ENCODE results near the gene LRRC1.
"Not testable (repeated sequence)": the region's sequence is repeated elsewhere in the genome, so short reads cannot be mapped to it uniquely, and the experiment has no call there.

The LRRC1 gene

GRCh38 chr6:53799340-53799739, 4.5 kb downstream of the LRRC1 start:
- no peak overlapping the region for H3K27ac ChIP-seq (ENCODE audit: insufficient read depth, low read length, poor library complexity, severe bottlenecking)
- no peak overlapping the region for H3K4me3 ChIP-seq (ENCODE audit: insufficient read depth, low read depth, low read length, poor library complexity, severe bottlenecking)
- H3K9me3 ChIP-seq (ENCODE audit: control insufficient read depth, low read length): no peaks in the 10 kb centered on the region
- H3K36me3 ChIP-seq (ENCODE audit: control insufficient read depth, insufficient read depth, low read length): no peaks in the 10 kb centered on the region
- H3K4me1 ChIP-seq (ENCODE audit: control insufficient read depth, insufficient read depth, low read length, poor library complexity, severe bottlenecking): peaks cover 6% of the 10 kb centered on the region
- no peaks in the 10 kb centered on the region for H3K27me3 ChIP-seq (replicated peaks; ENCODE audit: control insufficient read depth, insufficient read depth, low read length, poor library complexity, severe bottlenecking)
- no peak for DNase-seq

- no peak for DNase-seq
These were observed 6.2 kb downstream of the LRRC1 start for GRCh38 chr6:53801022-53801421.

GRCh38 chr6:53802582-53802981, 7.8 kb downstream of the LRRC1 start:
- H3K4me1 ChIP-seq (ENCODE audit: control insufficient read depth, insufficient read depth, low read length, poor library complexity, severe bottlenecking): no peaks in the 10 kb centered on the region
- H3K36me3 ChIP-seq (ENCODE audit: control insufficient read depth, insufficient read depth, low read length): no peaks in the 10 kb centered on the region
- no peak overlapping the region for H3K27ac ChIP-seq (ENCODE audit: insufficient read depth, low read length, poor library complexity, severe bottlenecking)
- H3K4me3 ChIP-seq (ENCODE audit: insufficient read depth, low read depth, low read length, poor library complexity, severe bottlenecking): no peak overlapping the region
- DNase-seq: no peak
- H3K9me3 ChIP-seq (ENCODE audit: control insufficient read depth, low read length): no peaks in the 10 kb centered on the region
- no peaks in the 10 kb centered on the region for H3K27me3 ChIP-seq (replicated peaks; ENCODE audit: control insufficient read depth, insufficient read depth, low read length, poor library complexity, severe bottlenecking)

More at GRCh38 chr6:53801022-53801421, 6.2 kb downstream of the LRRC1 start:
- H3K36me3 ChIP-seq (ENCODE audit: control insufficient read depth, insufficient read depth, low read length): no peaks in the 10 kb centered on the region
- H3K4me3 ChIP-seq (ENCODE audit: insufficient read depth, low read depth, low read length, poor library complexity, severe bottlenecking): no peak overlapping the region
- no peak overlapping the region for H3K27ac ChIP-seq (ENCODE audit: insufficient read depth, low read length, poor library complexity, severe bottlenecking)
- H3K4me1 ChIP-seq (ENCODE audit: control insufficient read depth, insufficient read depth, low read length, poor library complexity, severe bottlenecking): no peaks in the 10 kb centered on the region
- no peaks in the 10 kb centered on the region for H3K9me3 ChIP-seq (ENCODE audit: control insufficient read depth, low read length)
- H3K27me3 ChIP-seq (replicated peaks; ENCODE audit: control insufficient read depth, insufficient read depth, low read length, poor library complexity, severe bottlenecking): no peaks in the 10 kb centered on the region

- Histone ChIP-seq H3K27me3 (replicated peaks; ENCODE audit: control insufficient read depth, insufficient read depth, low read length, poor library complexity, severe bottlenecking) (no peaks in the 10 kb centered on the region), H3K4me3 (ENCODE audit: insufficient read depth, low read depth, low read length, poor library complexity, severe bottlenecking) (no peak overlapping the region), H3K27ac (ENCODE audit: insufficient read depth, low read length, poor library complexity, severe bottlenecking) (no peak overlapping the region), H3K9me3 (ENCODE audit: control insufficient read depth, low read length) (no peaks in the 10 kb centered on the region), H3K4me1 (ENCODE audit: control insufficient read depth, insufficient read depth, low read length, poor library complexity, severe bottlenecking) (no peaks in the 10 kb centered on the region), H3K36me3 (ENCODE audit: control insufficient read depth, insufficient read depth, low read length) (no peaks in the 10 kb centered on the region)
- no peak for DNase-seq
These were observed 8.5 kb downstream of the LRRC1 start for GRCh38 chr6:53803081-53803860.

- H3K4me1 ChIP-seq (ENCODE audit: control insufficient read depth, insufficient read depth, low read length, poor library complexity, severe bottlenecking): no peaks in the 10 kb centered on the region
- no peak for DNase-seq
- no peak overlapping the region for H3K4me3 ChIP-seq (ENCODE audit: insufficient read depth, low read depth, low read length, poor library complexity, severe bottlenecking)
- no peak overlapping the region for H3K27ac ChIP-seq (ENCODE audit: insufficient read depth, low read length, poor library complexity, severe bottlenecking)
- H3K27me3 ChIP-seq (replicated peaks; ENCODE audit: control insufficient read depth, insufficient read depth, low read length, poor library complexity, severe bottlenecking): no peaks in the 10 kb centered on the region
- no peaks in the 10 kb centered on the region for H3K36me3 ChIP-seq (ENCODE audit: control insufficient read depth, insufficient read depth, low read length)
- no peaks in the 10 kb centered on the region for H3K9me3 ChIP-seq (ENCODE audit: control insufficient read depth, low read length)
These were observed 10.2 kb downstream of the LRRC1 start for GRCh38 chr6:53805016-53805415.

- no peak for DNase-seq
- no peaks in the 10 kb centered on the region for H3K36me3 ChIP-seq (ENCODE audit: control insufficient read depth, insufficient read depth, low read length)
- H3K4me3 ChIP-seq (ENCODE audit: insufficient read depth, low read depth, low read length, poor library complexity, severe bottlenecking): no peak overlapping the region
- H3K27me3 ChIP-seq (replicated peaks; ENCODE audit: control insufficient read depth, insufficient read depth, low read length, poor library complexity, severe bottlenecking): no peaks in the 10 kb centered on the region
- no peaks in the 10 kb centered on the region for H3K4me1 ChIP-seq (ENCODE audit: control insufficient read depth, insufficient read depth, low read length, poor library complexity, severe bottlenecking)
- H3K9me3 ChIP-seq (ENCODE audit: control insufficient read depth, low read length): no peaks in the 10 kb centered on the region
- H3K27ac ChIP-seq (ENCODE audit: insufficient read depth, low read length, poor library complexity, severe bottlenecking): no peak overlapping the region
These were observed 10.9 kb downstream of the LRRC1 start for GRCh38 chr6:53805725-53806124.

- not testable (repeated sequence) for DNase-seq; H3K27me3 ChIP-seq (replicated peaks; ENCODE audit: control insufficient read depth, insufficient read depth, low read length, poor library complexity, severe bottlenecking); H3K4me3 ChIP-seq (ENCODE audit: insufficient read depth, low read depth, low read length, poor library complexity, severe bottlenecking); H3K36me3 ChIP-seq (ENCODE audit: control insufficient read depth, insufficient read depth, low read length); H3K4me1 ChIP-seq (ENCODE audit: control insufficient read depth, insufficient read depth, low read length, poor library complexity, severe bottlenecking); H3K9me3 ChIP-seq (ENCODE audit: control insufficient read depth, low read length); H3K27ac ChIP-seq (ENCODE audit: insufficient read depth, low read length, poor library complexity, severe bottlenecking)
These were observed 12.8 kb downstream of the LRRC1 start for GRCh38 chr6:53807606-53808005.

GRCh38 chr6:53808302-53808881, 13.6 kb downstream of the LRRC1 start:
- Histone ChIP-seq H3K4me3 (ENCODE audit: insufficient read depth, low read depth, low read length, poor library complexity, severe bottlenecking) (no peak overlapping the region), H3K36me3 (ENCODE audit: control insufficient read depth, insufficient read depth, low read length) (no peaks in the 10 kb centered on the region), H3K27me3 (replicated peaks; ENCODE audit: control insufficient read depth, insufficient read depth, low read length, poor library complexity, severe bottlenecking) (no peaks in the 10 kb centered on the region), H3K4me1 (ENCODE audit: control insufficient read depth, insufficient read depth, low read length, poor library complexity, severe bottlenecking) (no peaks in the 10 kb centered on the region), H3K9me3 (ENCODE audit: control insufficient read depth, low read length) (no peaks in the 10 kb centered on the region), H3K27ac (ENCODE audit: insufficient read depth, low read length, poor library complexity, severe bottlenecking) (no peak overlapping the region)
- DNase-seq: no peak

GRCh38 chr6:53809691-53810090, 14.9 kb downstream of the LRRC1 start:
- H3K27ac ChIP-seq (ENCODE audit: insufficient read depth, low read length, poor library complexity, severe bottlenecking): no peak overlapping the region
- no peaks in the 10 kb centered on the region for H3K4me1 ChIP-seq (ENCODE audit: control insufficient read depth, insufficient read depth, low read length, poor library complexity, severe bottlenecking)
- no peak overlapping the region for H3K4me3 ChIP-seq (ENCODE audit: insufficient read depth, low read depth, low read length, poor library complexity, severe bottlenecking)
- no peaks in the 10 kb centered on the region for H3K27me3 ChIP-seq (replicated peaks; ENCODE audit: control insufficient read depth, insufficient read depth, low read length, poor library complexity, severe bottlenecking)
- no peaks in the 10 kb centered on the region for H3K9me3 ChIP-seq (ENCODE audit: control insufficient read depth, low read length)
- no peak for DNase-seq
- no peaks in the 10 kb centered on the region for H3K36me3 ChIP-seq (ENCODE audit: control insufficient read depth, insufficient read depth, low read length)

GRCh38 chr6:53811082-53811481, 16.3 kb downstream of the LRRC1 start:
- DNase-seq: no peak
- Histone ChIP-seq H3K36me3 (ENCODE audit: control insufficient read depth, insufficient read depth, low read length) (no peaks in the 10 kb centered on the region), H3K9me3 (ENCODE audit: control insufficient read depth, low read length) (no peaks in the 10 kb centered on the region), H3K27me3 (replicated peaks; ENCODE audit: control insufficient read depth, insufficient read depth, low read length, poor library complexity, severe bottlenecking) (no peaks in the 10 kb centered on the region), H3K27ac (ENCODE audit: insufficient read depth, low read length, poor library complexity, severe bottlenecking) (no peak overlapping the region), H3K4me1 (ENCODE audit: control insufficient read depth, insufficient read depth, low read length, poor library complexity, severe bottlenecking) (no peaks in the 10 kb centered on the region), H3K4me3 (ENCODE audit: insufficient read depth, low read depth, low read length, poor library complexity, severe bottlenecking) (no peak overlapping the region)
